ENCODE measurements around the gene CYSTM1.

- TF ChIP-seq, protein P1, sequence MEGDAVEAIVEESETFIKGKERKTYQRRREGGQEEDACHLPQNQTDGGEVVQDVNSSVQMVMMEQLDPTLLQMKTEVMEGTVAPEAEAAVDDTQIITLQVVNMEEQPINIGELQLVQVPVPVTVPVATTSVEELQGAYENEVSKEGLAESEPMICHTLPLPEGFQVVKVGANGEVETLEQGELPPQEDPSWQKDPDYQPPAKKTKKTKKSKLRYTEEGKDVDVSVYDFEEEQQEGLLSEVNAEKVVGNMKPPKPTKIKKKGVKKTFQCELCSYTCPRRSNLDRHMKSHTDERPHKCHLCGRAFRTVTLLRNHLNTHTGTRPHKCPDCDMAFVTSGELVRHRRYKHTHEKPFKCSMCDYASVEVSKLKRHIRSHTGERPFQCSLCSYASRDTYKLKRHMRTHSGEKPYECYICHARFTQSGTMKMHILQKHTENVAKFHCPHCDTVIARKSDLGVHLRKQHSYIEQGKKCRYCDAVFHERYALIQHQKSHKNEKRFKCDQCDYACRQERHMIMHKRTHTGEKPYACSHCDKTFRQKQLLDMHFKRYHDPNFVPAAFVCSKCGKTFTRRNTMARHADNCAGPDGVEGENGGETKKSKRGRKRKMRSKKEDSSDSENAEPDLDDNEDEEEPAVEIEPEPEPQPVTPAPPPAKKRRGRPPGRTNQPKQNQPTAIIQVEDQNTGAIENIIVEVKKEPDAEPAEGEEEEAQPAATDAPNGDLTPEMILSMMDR (IDR thresholded peaks at IDR 0.05; ENCODE audit: low read depth, low read length, missing input control) = peak; percentile 81
- TF ChIP-seq RAD21 (IDR thresholded peaks at IDR 0.05) (peak; percentile 93 to 97), FOXA1 (IDR thresholded peaks at IDR 0.05) (no peak), SP1 (IDR thresholded peaks at IDR 0.05) (no peak), REST (IDR thresholded peaks at IDR 0.05) (no peak), TAF1 (conservative IDR thresholded peaks at IDR 0.05) (no peak)
- TF ChIP-seq, protein P2, sequence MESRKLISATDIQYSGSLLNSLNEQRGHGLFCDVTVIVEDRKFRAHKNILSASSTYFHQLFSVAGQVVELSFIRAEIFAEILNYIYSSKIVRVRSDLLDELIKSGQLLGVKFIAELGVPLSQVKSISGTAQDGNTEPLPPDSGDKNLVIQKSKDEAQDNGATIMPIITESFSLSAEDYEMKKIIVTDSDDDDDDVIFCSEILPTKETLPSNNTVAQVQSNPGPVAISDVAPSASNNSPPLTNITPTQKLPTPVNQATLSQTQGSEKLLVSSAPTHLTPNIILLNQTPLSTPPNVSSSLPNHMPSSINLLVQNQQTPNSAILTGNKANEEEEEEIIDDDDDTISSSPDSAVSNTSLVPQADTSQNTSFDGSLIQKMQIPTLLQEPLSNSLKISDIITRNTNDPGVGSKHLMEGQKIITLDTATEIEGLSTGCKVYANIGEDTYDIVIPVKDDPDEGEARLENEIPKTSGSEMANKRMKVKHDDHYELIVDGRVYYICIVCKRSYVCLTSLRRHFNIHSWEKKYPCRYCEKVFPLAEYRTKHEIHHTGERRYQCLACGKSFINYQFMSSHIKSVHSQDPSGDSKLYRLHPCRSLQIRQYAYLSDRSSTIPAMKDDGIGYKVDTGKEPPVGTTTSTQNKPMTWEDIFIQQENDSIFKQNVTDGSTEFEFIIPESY (IDR thresholded peaks at IDR 0.05) = no peak
- TF ChIP-seq, protein P3, sequence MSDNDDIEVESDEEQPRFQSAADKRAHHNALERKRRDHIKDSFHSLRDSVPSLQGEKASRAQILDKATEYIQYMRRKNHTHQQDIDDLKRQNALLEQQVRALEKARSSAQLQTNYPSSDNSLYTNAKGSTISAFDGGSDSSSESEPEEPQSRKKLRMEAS (IDR thresholded peaks at IDR 0.05) = no peak
Observed at GRCh38 chr5:140244525-140245025, 69.6 kb downstream of the CYSTM1 start.
